Stomach (tissue), 4 donors: ENCODE measurements around the gene GPC6.

Experiments used
- CTCF ChIP-seq, 7 experiments: fragments of 450-650 bp in 4 of 7; fragments of 200-600 bp in 3 of 7; sonication (generic) in 3 of 7; IDR thresholded peaks; one replicate each; pipeline ENCODE4 v1.5.1; 2016 to 2019; ENCODE audit warnings: antibody characterized with exemption in 7 of 7, control low read depth in 2 of 7, mild to moderate bottlenecking in 1 of 7
- EP300 ChIP-seq: sonication (generic); formaldehyde crosslinking; IDR thresholded peaks from one replicate; pipeline ENCODE4 v1.6.1; 2017; ENCODE audit warnings: antibody characterized with exemption
- POLR2A ChIP-seq, 4 donors: fragments of 450-650 bp; IDR thresholded peaks; one replicate each; pipeline ENCODE4 v1.6.1; 2016; ENCODE audit warnings: antibody characterized with exemption in 4 of 4, control low read depth in 2 of 4, mild to moderate bottlenecking in 1 of 4, moderate library complexity in 1 of 4

- TF ChIP-seq CTCF (IDR thresholded peaks at IDR 0.05) (no peak), POLR2A (IDR thresholded peaks at IDR 0.05) (no peak), EP300 (no peak)
These were observed 1109.3 kb downstream of the GPC6 start for GRCh38 chr13:94335761-94336526.
